Activated CD4-positive, alpha-beta T cell treated with anti-CD3 and anti-CD28 coated beads, Interleukin-2, amount 50 U/mL, for 16 hours (primary cell): ENCODE results near the gene PKIG.
"Not testable (repeated sequence)": the region's sequence is repeated elsewhere in the genome, so short reads cannot be mapped to it uniquely, and the experiment has no call there.

Experiments used
- DNase-seq: peaks from one replicate; pipeline ENCODE4 v3.0.0-alpha.2; 2020

The PKIG gene

DNA sequence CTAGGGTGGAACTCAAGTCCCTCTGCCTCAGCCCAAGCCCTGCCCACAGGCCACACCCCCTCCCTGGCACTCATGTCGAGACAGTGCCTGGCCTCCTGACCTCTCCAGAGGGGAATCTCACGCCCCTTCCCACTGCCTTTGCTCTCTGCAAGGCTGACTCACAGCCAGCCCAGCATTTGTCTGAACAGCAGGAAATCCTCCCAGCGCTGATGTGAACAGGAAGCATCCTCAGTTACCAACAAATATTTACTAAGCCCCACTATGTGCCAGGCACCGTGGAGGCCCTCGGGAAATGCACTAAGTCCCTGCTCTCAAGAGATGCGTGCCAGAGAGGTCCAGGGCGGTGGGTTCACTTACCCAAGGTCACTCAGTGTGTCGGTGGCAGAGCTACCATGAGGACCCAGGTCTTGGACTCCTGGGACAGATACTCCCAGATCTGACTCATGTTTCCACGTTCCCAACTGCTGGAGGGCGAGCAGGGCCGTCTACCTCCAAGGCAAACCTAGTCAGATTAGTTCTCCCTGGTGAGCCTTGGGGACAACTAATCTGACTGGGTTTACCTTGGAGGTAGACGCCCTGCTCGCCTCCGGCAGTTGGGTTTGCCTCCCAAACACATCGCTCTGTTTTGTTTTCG is 61.3 kb downstream of the PKIG start:
- DNase-seq: peak; percentile 54

GRCh38 chr20:44644230-44644617 is 61.8 kb downstream of the PKIG start:
- no peak for DNase-seq

- peak; percentile 57 for DNase-seq
These were observed 62.3 kb downstream of the PKIG start for GRCh38 chr20:44644667-44645131.

GRCh38 chr20:44646023-44646640 is 63.8 kb downstream of the PKIG start:
- peak; percentile 84 for DNase-seq

DNA sequence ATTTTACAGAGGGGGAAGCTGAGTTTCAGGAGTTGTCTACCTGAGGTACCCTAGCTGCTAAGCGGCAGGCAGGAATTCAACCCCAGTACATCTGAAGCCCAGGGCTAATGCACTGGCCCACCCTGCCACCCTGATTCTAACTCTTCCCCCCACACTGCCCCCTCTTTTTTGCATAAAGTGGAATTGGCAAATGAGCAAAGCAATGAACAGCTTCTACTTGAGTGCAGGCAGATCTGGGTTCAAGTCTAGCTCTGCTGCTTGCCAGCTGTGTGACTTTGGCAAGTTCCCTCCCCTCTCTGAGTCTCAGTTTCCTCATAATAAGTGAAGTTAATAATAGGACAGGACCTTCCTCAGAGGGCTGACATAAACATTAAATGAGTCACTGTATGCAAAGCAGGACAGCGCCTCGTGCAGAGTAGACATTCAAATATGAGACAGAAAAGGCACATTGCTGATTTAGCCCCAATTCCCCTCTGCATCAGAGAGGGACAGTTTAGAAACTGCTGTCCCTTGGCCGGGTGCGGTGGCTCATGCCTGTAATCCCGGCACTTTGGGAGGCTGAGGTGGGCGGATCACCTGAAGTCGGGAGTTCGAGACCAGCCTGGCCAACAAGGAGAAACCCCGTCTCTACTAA is 64.4 kb downstream of the PKIG start:
- DNase-seq: peak; percentile 56

DNA sequence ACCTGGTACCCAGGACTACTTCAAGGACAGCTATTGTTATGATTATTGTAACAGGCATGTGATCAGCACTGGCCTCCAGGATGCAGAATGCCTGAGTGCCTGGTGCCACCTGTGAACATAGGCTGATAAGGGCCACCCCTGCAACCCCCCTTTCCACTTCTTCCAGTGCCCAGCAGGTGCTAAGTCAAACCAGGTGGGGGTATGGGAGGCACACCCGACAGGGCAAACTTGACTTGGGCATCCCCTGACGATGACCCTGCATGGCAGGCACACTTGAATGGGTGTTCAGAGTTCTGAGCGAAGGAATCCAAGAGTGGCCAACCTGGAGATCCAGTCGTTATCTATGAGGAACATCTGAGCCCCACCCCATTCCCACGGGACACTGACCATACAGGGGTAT is 65.7 kb downstream of the PKIG start:
- no peak for DNase-seq

GRCh38 chr20:44648579-44648978 is 66.2 kb downstream of the PKIG start:
- DNase-seq: no peak

DNA sequence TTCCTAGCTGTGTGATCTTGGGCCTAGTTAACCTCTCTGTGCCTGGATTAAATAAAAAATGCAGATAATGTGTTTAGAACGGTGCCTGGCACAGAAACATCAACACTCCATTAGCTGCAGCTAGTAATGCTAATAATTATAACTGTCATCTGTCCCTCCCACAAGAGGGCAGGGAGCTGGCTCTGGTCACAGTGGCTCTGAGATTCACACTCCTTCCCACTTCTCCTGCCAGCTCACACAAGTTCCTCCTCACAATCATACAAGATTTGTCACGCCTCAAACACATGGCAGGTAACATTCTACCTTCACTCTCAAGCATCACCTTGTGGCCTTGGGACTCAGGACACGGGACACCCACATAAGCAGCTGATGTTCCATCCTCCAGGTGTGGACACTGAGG is 66.7 kb downstream of the PKIG start:
- no peak for DNase-seq

- DNase-seq: no peak
These were observed 67.6 kb downstream of the PKIG start for GRCh38 chr20:44649976-44650375.

GRCh38 chr20:44650771-44651433 is 68.5 kb downstream of the PKIG start:
- peak; percentile 38 for DNase-seq

DNA sequence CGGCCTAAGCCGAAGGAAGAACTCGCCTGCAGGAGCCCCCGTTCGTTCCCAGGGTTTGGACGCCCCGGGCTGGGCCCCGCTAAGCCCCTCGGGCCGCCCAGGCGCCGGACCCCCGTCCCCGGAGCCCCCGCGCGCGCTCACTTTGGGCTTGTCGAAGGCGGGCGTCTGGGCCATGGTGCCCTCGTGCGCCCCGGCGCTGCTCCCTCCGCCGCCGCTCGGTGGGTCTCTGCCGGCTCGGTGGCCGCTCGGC is 69.0 kb downstream of the PKIG start:
- no peak for DNase-seq

DNA sequence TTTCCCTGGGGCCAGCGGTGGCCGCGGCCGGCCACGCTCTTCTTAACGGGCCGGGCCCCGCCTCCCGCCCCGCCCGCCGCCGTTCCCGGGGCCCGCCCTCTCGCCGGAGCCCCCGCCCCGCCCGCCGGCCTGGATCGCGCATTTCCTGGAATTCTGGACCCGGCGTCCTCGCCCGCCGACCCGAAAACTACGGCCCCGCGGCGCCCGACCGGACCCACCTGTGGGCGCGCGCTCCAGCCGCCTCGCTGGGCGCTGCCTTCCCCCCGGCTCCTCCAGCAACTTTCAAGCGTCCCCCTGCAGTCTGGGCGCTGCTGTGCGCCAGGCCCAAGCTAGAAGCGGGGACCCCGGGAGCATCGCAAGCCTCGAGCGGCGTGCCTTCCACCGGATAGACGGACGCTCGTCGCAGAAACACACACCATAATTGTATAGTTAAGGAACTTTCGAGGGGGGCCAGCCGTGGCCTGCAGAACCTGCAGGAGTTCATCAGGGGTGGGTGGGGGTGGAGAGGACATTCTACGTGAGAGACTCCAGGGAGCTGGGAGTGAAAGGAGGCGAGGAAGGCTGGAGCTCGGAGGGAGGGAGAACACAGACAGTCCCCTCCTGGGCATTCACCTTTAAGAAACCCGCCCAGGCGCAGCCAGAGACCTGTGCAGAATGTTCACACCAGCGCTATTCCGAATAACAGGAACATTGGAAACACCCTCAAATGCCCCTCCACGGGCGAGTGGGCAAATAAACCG is 69.5 kb downstream of the PKIG start, which contains the start of gene ADA:
Gene ADA, minus strand, starts transcription at position 16 of the 740 bp plus-strand sequence. CDS start 92 bp downstream, outside the sequence.
- DNase-seq: peak; percentile 46

DNA sequence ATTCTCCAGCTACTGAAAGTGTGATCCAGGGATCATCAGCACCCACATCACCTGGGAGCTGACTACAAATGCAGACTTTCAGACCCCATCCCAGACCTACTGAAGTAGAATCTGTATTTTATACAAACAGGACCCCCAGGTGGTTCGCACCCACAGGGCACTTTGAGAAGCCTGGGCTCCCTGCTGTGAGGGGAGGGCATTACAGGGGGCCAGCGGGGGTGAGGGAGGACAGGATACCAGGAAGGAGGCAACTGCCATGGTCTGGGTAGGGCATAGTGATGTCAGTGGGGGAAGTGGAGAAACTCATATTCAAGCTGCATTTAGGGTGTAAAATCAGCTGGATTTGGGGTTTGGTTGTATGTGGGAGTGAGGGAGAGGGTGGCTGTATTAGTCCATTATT is 71.2 kb downstream of the PKIG start:
- no peak for DNase-seq

- DNase-seq: not testable (repeated sequence)
These were observed 71.8 kb downstream of the PKIG start for GRCh38 chr20:44654210-44654609.

- no peak for DNase-seq
These were observed 74.1 kb downstream of the PKIG start for GRCh38 chr20:44656448-44656847.

- no peak for DNase-seq
These were observed 75.5 kb downstream of the PKIG start for GRCh38 chr20:44657875-44658274.

DNA sequence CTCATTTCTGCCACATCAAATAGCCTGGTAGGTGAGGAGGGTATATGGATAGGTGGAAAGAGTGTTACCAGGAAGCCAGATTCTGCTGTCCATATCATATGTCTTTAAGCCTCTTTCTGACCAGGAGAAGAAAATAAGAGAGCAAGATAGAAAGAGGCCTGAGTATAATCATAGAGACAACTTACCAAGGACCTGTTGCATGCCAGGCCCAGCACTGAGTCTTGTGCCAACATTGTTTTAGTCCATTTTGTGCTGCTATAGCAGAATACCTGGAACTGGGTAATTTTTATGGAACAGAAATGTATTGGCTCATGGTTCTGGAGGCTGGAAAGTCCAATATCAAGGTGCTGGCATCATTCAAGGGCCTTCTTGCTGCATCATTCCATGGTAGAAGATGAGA is 76.4 kb downstream of the PKIG start:
- DNase-seq: no peak

DNA sequence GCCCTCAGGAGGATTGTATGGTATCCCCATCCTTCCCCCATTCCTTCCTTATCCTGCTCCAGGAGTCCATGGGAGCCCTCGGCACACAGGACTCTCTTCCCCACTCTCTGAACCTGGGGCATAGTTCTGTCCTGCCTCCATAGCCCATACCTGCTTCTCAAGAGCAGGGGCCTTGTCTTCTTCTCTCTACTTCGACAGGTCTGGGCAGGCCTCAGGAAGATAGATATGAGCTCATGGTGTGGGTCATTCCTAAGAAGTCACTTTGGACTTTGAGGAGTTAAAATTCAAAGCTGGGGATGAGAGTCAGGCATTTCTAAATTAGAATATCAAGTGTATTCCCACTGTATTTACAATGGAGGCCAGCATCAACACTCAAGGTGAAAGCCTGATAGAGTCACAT is 77.6 kb downstream of the PKIG start:
- no peak for DNase-seq

DNA sequence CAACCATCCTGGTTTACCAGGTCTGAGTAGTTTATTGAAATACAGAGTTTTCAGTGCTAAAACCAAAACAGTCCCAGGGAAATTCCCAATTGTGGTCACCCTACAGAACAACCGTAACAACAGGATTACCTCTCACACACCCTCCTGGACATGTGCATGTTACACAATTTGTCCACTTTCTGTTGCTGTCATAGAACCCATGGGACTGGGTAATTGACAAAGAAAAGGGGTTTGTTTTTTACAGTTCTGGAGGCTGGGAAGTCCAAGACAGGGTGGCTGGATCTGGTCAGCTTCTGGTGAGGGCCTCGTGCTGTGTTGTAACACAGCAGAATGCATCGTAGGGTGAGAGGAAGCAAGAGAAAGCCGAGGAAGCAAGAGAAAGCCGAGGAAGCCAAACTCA is 78.2 kb downstream of the PKIG start:
- DNase-seq: no peak

DNA sequence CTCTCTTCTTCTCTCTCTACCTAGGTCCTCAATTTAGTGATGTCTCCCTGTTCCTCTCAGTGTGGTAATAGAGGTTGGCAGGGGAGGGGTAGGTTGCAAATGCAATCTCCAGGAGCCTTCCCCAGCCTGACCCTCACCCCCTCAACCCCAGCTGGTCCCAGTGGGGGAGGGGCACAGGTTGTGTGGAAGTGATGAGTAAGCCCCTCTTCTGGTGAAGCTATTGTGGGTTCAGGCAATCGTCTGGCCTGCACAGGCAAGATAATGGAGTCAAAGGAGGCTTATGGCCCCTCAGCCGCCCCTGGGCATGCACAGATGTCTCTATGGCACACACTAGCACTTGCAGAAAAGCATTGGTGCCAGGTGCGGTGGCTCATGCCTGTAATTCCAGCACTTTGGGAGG is 79.9 kb downstream of the PKIG start:
- DNase-seq: no peak

- no peak for DNase-seq
These were observed 81.8 kb downstream of the PKIG start for GRCh38 chr20:44664131-44664530.

GRCh38 chr20:44666066-44666465 is 83.7 kb downstream of the PKIG start:
- DNase-seq: no peak
